Hematopoietic multipotent progenitor cell treated with erythropoietin and hydrocortisone succinate and interleukin-3 and kit ligand, for 6 days (in vitro differentiated cells): ENCODE measurements around the gene RNF41.
"Not testable (repeated sequence)": the region's sequence is repeated elsewhere in the genome, so short reads cannot be mapped to it uniquely, and the experiment has no call there.

ENCODE experiments used
- DNase-seq: peaks from one replicate; pipeline ENCODE4 v3.0.0-alpha.2; 2015

RNF41 gene

GRCh38 chr12:56208006-56208405, 13.7 kb downstream of the RNF41 start:
- DNase-seq, result no peak

GRCh38 chr12:56206452-56207166, 15.1 kb downstream of the RNF41 start:
- peak; percentile 77 for DNase-seq

GRCh38 chr12:56205445-56205844, 16.3 kb downstream of the RNF41 start:
- DNase-seq, result peak; percentile 67

GRCh38 chr12:56204275-56204674, 17.4 kb downstream of the RNF41 start:
- no peak for DNase-seq

GRCh38 chr12:56202838-56203237, 18.9 kb downstream of the RNF41 start:
- no peak for DNase-seq

- DNase-seq, result no peak
These were observed 19.4 kb downstream of the RNF41 start for GRCh38 chr12:56202366-56202765.

GRCh38 chr12:56198836-56199235, 22.9 kb downstream of the RNF41 start:
- no peak for DNase-seq

GRCh38 chr12:56197921-56198635, 23.6 kb downstream of the RNF41 start:
- DNase-seq, result no peak

- not testable (repeated sequence) for DNase-seq
These were observed 24.7 kb downstream of the RNF41 start for GRCh38 chr12:56196818-56197550.

GRCh38 chr12:56193025-56193578, 28.6 kb downstream of the RNF41 start:
- DNase-seq, result peak; percentile 97

- no peak for DNase-seq
These were observed 29.1 kb downstream of the RNF41 start for GRCh38 chr12:56192582-56192981.

- peak; percentile 25 for DNase-seq
These were observed 31.0 kb downstream of the RNF41 start for GRCh38 chr12:56190695-56191155.

GRCh38 chr12:56189918-56190694, 31.6 kb downstream of the RNF41 start:
- peak; percentile 90 for DNase-seq

GRCh38 chr12:56189099-56189917, 32.4 kb downstream of the RNF41 start, which contains the start of gene SMARCC2:
Gene SMARCC2 (minus strand): TSS chr12:56189483. CDS start chr12:56189461, 22 bp downstream.
- DNase-seq, result peak; percentile 93

GRCh38 chr12:56188778-56189098, 33.0 kb downstream of the RNF41 start:
- DNase-seq, result peak; percentile 32

GRCh38 chr12:56188131-56188777, 33.5 kb downstream of the RNF41 start:
- DNase-seq, result peak; percentile 35

- no peak for DNase-seq
These were observed 34.8 kb downstream of the RNF41 start for GRCh38 chr12:56186957-56187356.

- DNase-seq, result no peak
These were observed 43.4 kb downstream of the RNF41 start for GRCh38 chr12:56178347-56178746.

GRCh38 chr12:56172839-56173238, 48.9 kb downstream of the RNF41 start:
- no peak for DNase-seq

- DNase-seq, result no peak
These were observed 52.4 kb downstream of the RNF41 start for GRCh38 chr12:56169229-56169759.

GRCh38 chr12:56165369-56165768, 56.4 kb downstream of the RNF41 start:
- DNase-seq, result no peak
